ENCODE results near the gene ADCK2.
A peak's percentile ranks its signal among the peaks of the same experiment; 100 is the strongest.

DNA sequence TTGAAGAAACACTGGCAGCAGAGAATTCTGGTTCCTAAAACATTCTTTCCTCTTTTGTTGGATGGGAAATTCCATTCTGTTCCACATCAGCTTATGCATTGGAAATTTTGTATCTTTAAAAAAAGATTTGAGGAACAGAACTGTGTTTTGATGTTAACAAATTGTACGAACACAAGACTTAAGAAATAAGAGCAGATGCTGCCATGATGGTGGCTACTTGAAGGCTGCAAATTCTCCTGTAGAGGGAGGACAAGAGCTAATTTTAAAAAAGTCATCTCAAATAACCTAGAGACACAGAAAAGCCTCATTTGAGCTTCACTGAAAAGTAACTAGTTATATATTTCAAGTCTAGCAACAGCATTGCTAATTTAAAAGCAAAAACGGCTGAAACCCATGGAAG lies 53.5 kb downstream of the ADCK2 start:
- no peak for TF ChIP-seq EZH2phosphoT487 (conservative IDR thresholded peaks at IDR 0.05; ENCODE audit: low read length)
- TF ChIP-seq, protein P1, sequence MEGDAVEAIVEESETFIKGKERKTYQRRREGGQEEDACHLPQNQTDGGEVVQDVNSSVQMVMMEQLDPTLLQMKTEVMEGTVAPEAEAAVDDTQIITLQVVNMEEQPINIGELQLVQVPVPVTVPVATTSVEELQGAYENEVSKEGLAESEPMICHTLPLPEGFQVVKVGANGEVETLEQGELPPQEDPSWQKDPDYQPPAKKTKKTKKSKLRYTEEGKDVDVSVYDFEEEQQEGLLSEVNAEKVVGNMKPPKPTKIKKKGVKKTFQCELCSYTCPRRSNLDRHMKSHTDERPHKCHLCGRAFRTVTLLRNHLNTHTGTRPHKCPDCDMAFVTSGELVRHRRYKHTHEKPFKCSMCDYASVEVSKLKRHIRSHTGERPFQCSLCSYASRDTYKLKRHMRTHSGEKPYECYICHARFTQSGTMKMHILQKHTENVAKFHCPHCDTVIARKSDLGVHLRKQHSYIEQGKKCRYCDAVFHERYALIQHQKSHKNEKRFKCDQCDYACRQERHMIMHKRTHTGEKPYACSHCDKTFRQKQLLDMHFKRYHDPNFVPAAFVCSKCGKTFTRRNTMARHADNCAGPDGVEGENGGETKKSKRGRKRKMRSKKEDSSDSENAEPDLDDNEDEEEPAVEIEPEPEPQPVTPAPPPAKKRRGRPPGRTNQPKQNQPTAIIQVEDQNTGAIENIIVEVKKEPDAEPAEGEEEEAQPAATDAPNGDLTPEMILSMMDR (IDR thresholded peaks at IDR 0.05; ENCODE audit: insufficient read depth, low read length, poor library complexity, severe bottlenecking): peak; percentile 23
